ENCODE data around the gene MX2. TPM values are rescaled to one million over a fixed set of nuclear protein-coding genes. Genes with fewer than 3 reads are reported as not detected.

The MX2 gene
- total and polyA plus RNA-seq, 2 donors (not counting 3 experiments of a cell fraction or from before 2014, with no cell fraction given): 0.01 TPM; not detected in 1

DNA sequence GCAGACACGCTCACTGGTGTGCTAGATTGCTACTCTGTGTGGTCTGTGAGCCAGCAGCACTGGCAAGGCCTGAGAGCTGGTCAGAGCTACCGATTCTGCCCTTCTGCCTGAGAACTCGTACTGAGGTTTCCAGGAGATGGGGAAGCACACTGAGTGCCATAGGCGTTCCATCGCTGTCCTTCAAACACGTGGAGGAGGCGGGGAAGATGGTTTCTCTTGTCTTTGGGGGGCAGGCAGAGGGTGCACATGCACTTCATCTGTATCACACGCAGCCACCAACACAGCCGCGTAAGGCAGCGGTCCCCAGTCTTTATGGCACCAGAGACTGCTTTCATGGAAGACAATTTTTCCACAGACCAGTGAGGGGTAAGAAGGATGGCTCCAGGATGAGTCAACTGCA lies 40.4 kb downstream of the MX2 start:
- CTCF ChIA-PET: no interaction called here
- Histone ChIP-seq H3K4me3 (replicated peaks in 1 of 3; ENCODE audit: insufficient read depth in 1 of 3, low read depth in 1 of 3, low read length in 3 of 3) (no peak overlapping the region), H3K9ac (replicated peaks; ENCODE audit: extremely low read depth, insufficient read depth, low read length) (no peak overlapping the region), H3K79me2 (ENCODE audit: control insufficient read depth, insufficient read depth, low read length) (no peaks in the 10 kb centered on the region), H3K4me1 (ENCODE audit: control insufficient read depth, extremely low read depth, insufficient read depth, low read length) (no peaks in the 10 kb centered on the region), H3K27me3 (ENCODE audit: control insufficient read depth in 2 of 2, insufficient read depth in 2 of 2, low read length in 2 of 2) (no peaks in the 10 kb centered on the region), H3K27ac (ENCODE audit: insufficient read depth, low read depth, low read length) (no peak overlapping the region), H2AFZ (ENCODE audit: low read depth, low read length) (no peak overlapping the region), H3K9me3 (replicated peaks; ENCODE audit: control insufficient read depth, insufficient read depth, low read length) (no peaks in the 10 kb centered on the region), H3K4me2 (ENCODE audit: insufficient read depth, low read length) (no peak overlapping the region), H4K20me1 (replicated peaks; ENCODE audit: control insufficient read depth, extremely low read depth, insufficient read depth, low read length) (no peaks in the 10 kb centered on the region), H3K36me3 (ENCODE audit: control insufficient read depth in 2 of 2, extremely low read depth in 1 of 2, insufficient read depth in 2 of 2, low read length in 2 of 2) (no peaks in the 10 kb centered on the region), H3K9me1 (replicated peaks; ENCODE audit: control insufficient read depth, extremely low read depth, insufficient read depth, low read length) (no peaks in the 10 kb centered on the region)
- intact Hi-C loops (cut with micrococcal nuclease): no loop called here
- POLR2A ChIA-PET: no interaction called here
- dilution Hi-C loops (cut with MboI; ENCODE audit: extremely low pct_ligation_motif_present, low sequenced_read_pairs): no loop called here
- TF ChIP-seq POLR2AphosphoS5 (IDR thresholded peaks at IDR 0.05; ENCODE audit: insufficient read depth, low read depth, low read length) (no peak), EZH2 (IDR thresholded peaks at IDR 0.05; ENCODE audit: borderline replicate concordance, low read depth, low read length, severe bottlenecking) (no peak), JUN (IDR thresholded peaks at IDR 0.05; ENCODE audit: borderline replicate concordance, insufficient read depth, insufficient read length, low read depth) (no peak)
- BruUV-seq (replicated peaks): no TSS peak
- DNase-seq (ENCODE audit: low read depth, low spot score) (no peak), FAIRE-seq (no peak)

DNA sequence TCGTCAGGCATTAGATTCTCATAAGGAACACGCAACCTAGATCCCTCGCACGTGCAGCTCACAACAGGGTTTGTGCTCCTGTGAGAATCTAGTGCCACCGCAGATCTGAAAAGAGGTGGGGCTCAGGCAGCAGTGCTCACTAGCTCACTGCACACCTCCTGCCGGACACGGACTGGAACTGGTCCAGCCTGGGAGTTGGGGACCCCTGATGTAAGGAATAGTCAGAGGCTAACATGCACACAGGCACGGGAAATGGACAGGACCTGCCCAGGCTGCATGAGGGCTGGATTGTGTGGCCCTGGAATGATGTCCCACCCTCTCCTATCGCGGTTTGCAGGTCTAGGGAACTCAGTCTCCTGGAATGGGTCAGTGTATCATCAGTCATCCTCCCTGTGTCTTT lies 41.0 kb downstream of the MX2 start:
- CTCF ChIA-PET: no interaction called here
- no peaks in the 10 kb centered on the region for H3K36me3 ChIP-seq (ENCODE audit: control insufficient read depth in 2 of 2, extremely low read depth in 1 of 2, insufficient read depth in 2 of 2, low read length in 2 of 2)
- no peak for DNase-seq (ENCODE audit: low read depth, low spot score)
- BruUV-seq (replicated peaks): no TSS peak
- intact Hi-C loops (cut with micrococcal nuclease) (no loop called here), dilution Hi-C loops (cut with MboI; ENCODE audit: extremely low pct_ligation_motif_present, low sequenced_read_pairs) (no loop called here)
- no peak overlapping the region for H3K4me3 ChIP-seq (replicated peaks in 1 of 3; ENCODE audit: insufficient read depth in 1 of 3, low read depth in 1 of 3, low read length in 3 of 3)
- H2AFZ ChIP-seq (ENCODE audit: low read depth, low read length): no peak overlapping the region
- no peaks in the 10 kb centered on the region for H3K9me1 ChIP-seq (replicated peaks; ENCODE audit: control insufficient read depth, extremely low read depth, insufficient read depth, low read length)
- no peaks in the 10 kb centered on the region for H4K20me1 ChIP-seq (replicated peaks; ENCODE audit: control insufficient read depth, extremely low read depth, insufficient read depth, low read length)
- no peaks in the 10 kb centered on the region for H3K4me1 ChIP-seq (ENCODE audit: control insufficient read depth, extremely low read depth, insufficient read depth, low read length)
- H3K9me3 ChIP-seq (replicated peaks; ENCODE audit: control insufficient read depth, insufficient read depth, low read length): no peaks in the 10 kb centered on the region
- no peak overlapping the region for H3K27ac ChIP-seq (ENCODE audit: insufficient read depth, low read depth, low read length)
- FAIRE-seq: no peak
- TF ChIP-seq POLR2AphosphoS5 (IDR thresholded peaks at IDR 0.05; ENCODE audit: insufficient read depth, low read depth, low read length) (no peak), GATA2 (IDR thresholded peaks at IDR 0.05; ENCODE audit: insufficient read depth, insufficient read length, low read depth, low read length) (no peak), MYC (IDR thresholded peaks at IDR 0.05; ENCODE audit: low read depth, low read length) (no peak), FOS (IDR thresholded peaks at IDR 0.05; ENCODE audit: borderline replicate concordance, insufficient read depth, low read length) (no peak), EZH2 (IDR thresholded peaks at IDR 0.05; ENCODE audit: borderline replicate concordance, low read depth, low read length, severe bottlenecking) (no peak), POLR2A (IDR thresholded peaks at IDR 0.05; ENCODE audit: low read depth, low read length) (no peak), JUN (IDR thresholded peaks at IDR 0.05; ENCODE audit: borderline replicate concordance, insufficient read depth, insufficient read length, low read depth) (no peak), CTCF (IDR thresholded peaks at IDR 0.05; ENCODE audit: extremely low read depth in 1 of 2, insufficient read depth in 1 of 2, low read depth in 1 of 2, low read length in 2 of 2) (no peak)
- TF ChIP-seq, protein P1, sequence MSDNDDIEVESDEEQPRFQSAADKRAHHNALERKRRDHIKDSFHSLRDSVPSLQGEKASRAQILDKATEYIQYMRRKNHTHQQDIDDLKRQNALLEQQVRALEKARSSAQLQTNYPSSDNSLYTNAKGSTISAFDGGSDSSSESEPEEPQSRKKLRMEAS (IDR thresholded peaks at IDR 0.05; ENCODE audit: insufficient read depth, insufficient read length): no peak
- no peaks in the 10 kb centered on the region for H3K79me2 ChIP-seq (ENCODE audit: control insufficient read depth, insufficient read depth, low read length)
- H3K9ac ChIP-seq (replicated peaks; ENCODE audit: extremely low read depth, insufficient read depth, low read length): no peak overlapping the region
- H3K27me3 ChIP-seq (ENCODE audit: control insufficient read depth in 2 of 2, insufficient read depth in 2 of 2, low read length in 2 of 2): no peaks in the 10 kb centered on the region
- no peak overlapping the region for H3K4me2 ChIP-seq (ENCODE audit: insufficient read depth, low read length)
- POLR2A ChIA-PET: no interaction called here

All from endothelial cell of umbilical vein (primary cell).